ENCODE data around the gene DTNA. TPM values are rescaled to one million over a fixed set of nuclear protein-coding genes. Genes with fewer than 3 reads are reported as not detected.

DTNA gene
- total and polyA plus RNA-seq, 2 of the 8 experiments (the other 6 are each of a cell fraction or from before 2014, with no cell fraction given), result 30.2 to 32.7 TPM

DNA sequence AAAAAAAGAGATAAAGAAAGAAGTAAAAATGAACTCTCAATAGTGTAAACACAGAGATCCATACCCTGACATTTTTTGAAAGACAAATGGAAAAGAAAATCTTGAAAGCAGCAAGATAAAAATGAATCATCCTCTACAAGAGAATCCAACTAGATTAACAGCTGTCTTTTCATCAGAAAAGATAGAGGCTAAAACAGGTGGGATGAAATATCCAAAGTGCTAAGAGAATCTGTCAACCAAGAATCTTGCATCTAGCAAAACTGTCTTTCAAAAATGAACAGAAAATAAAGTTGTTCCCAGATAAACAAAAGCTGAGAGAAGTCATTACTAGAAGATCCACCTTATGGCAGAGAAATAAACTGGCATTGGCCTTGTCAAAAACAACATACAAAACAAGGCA is 213.8 kb downstream of the DTNA start:
- no peak overlapping the region for H2BK20ac ChIP-seq (ENCODE audit: low read length)
- H3K4me1 ChIP-seq (replicated peaks in 1 of 4; ENCODE audit: control insufficient read depth in 3 of 4, insufficient read depth in 4 of 4, low read length in 3 of 4), result peaks cover 0 to 2% (median 0%) of the 10 kb centered on the region in 4 experiments; a peak in 1 of 7 replicates
- no peak overlapping the region for H4K5ac ChIP-seq (ENCODE audit: insufficient read length, low read depth, low read length)
- H4K20me1 ChIP-seq (replicated peaks in 1 of 2; ENCODE audit: control insufficient read depth in 1 of 2, insufficient read depth in 2 of 2, low read length in 2 of 2), result no peaks in the 10 kb centered on the region
- no peak for DNase-seq (ENCODE audit: low read depth in 1 of 2, low spot score in 2 of 2)
- H3K9ac ChIP-seq (replicated peaks in 1 of 4; ENCODE audit: extremely low read depth in 1 of 4, low read depth in 3 of 4, low read length in 3 of 4), result no peak overlapping the region
- H3K56ac ChIP-seq (replicated peaks; ENCODE audit: insufficient read length, low read depth, low read length), result no peak overlapping the region
- no peak overlapping the region for H2BK12ac ChIP-seq (ENCODE audit: low read depth, low read length)
- no peak overlapping the region for H4K91ac ChIP-seq (replicated peaks; ENCODE audit: insufficient read length, low read length)
- no peak overlapping the region for H3K4me3 ChIP-seq (ENCODE audit: extremely low read depth in 1 of 4, insufficient read depth in 2 of 4, low read depth in 3 of 4, low read length in 4 of 4)
- no peak overlapping the region for H4K8ac ChIP-seq (ENCODE audit: extremely low read depth, insufficient read depth, low read length)
- H3K4ac ChIP-seq (replicated peaks; ENCODE audit: insufficient read length, low read depth, low read length), result no peak overlapping the region
- no peaks in the 10 kb centered on the region for H3K36me3 ChIP-seq (ENCODE audit: control insufficient read depth in 2 of 4, insufficient read depth in 4 of 4, low read length in 3 of 4)
- no peak overlapping the region for H2BK15ac ChIP-seq (ENCODE audit: low read length)
- H3K18ac ChIP-seq (ENCODE audit: extremely low read depth, low read length), result no peak overlapping the region
- ChIA-PET POLR2A (ENCODE audit: partially characterized antibody) (no interaction called here), CTCF (ENCODE audit: partially characterized antibody) (interaction anchor here (1.0 kb wide), 1 partner anchor 114 kb away, joined by 3 read pairs; no protein-coding TSS in a partner anchor)
- H3K79me1 ChIP-seq (ENCODE audit: low read depth, low read length), result no peaks in the 10 kb centered on the region
- no peak overlapping the region for H2BK5ac ChIP-seq (ENCODE audit: low read depth, low read length)
- no peak overlapping the region for H3K27ac ChIP-seq (ENCODE audit: low read depth, low read length)
- no peaks in the 10 kb centered on the region for H3K79me2 ChIP-seq (ENCODE audit: control insufficient read depth in 1 of 2, insufficient read depth in 2 of 2, low read length in 2 of 2)
- H3K14ac ChIP-seq (ENCODE audit: insufficient read length), result no peak overlapping the region
- H2AFZ ChIP-seq (ENCODE audit: low read length), result no peak overlapping the region
- no peak overlapping the region for H2AK5ac ChIP-seq (ENCODE audit: low read depth, low read length)
- H3K27me3 ChIP-seq (replicated peaks in 1 of 4; ENCODE audit: control insufficient read depth in 3 of 4, extremely low read depth in 1 of 4, insufficient read depth in 3 of 4, low read length in 3 of 4), result no peaks in the 10 kb centered on the region
- no peak for FAIRE-seq
- H3K4me2 ChIP-seq (ENCODE audit: insufficient read depth in 1 of 2, low read depth in 2 of 2, low read length in 2 of 2), result no peak overlapping the region
- H3K23me2 ChIP-seq (ENCODE audit: low read depth, low read length), result no peaks in the 10 kb centered on the region
- H3K9me3 ChIP-seq (ENCODE audit: insufficient read depth in 2 of 2, low read depth in 1 of 2, low read length in 1 of 2), result no peaks in the 10 kb centered on the region
- no peak overlapping the region for H2BK120ac ChIP-seq (replicated peaks; ENCODE audit: low read depth, low read length)
- no peak overlapping the region for H3K23ac ChIP-seq (ENCODE audit: insufficient read length)
- TF ChIP-seq YY1 (IDR thresholded peaks at IDR 0.05; ENCODE audit: low read depth, low read length) (no peak), CTBP2 (IDR thresholded peaks at IDR 0.05; ENCODE audit: borderline replicate concordance, insufficient read depth, insufficient read length, low read length) (no peak), RFX5 (IDR thresholded peaks at IDR 0.05; ENCODE audit: borderline replicate concordance, low read depth, low read length) (no peak), ASH2L (IDR thresholded peaks at IDR 0.05; ENCODE audit: low read length) (no peak), NRF1 (IDR thresholded peaks at IDR 0.05; ENCODE audit: low read depth, low read length) (no peak), SP1 (IDR thresholded peaks at IDR 0.05; ENCODE audit: low read depth, low read length) (no peak), SIN3A (conservative IDR thresholded peaks at IDR 0.05 in 1 of 2, IDR thresholded peaks at IDR 0.05 in 1 of 2; ENCODE audit: low read depth in 1 of 2, low read length in 2 of 2) (no peak), POLR2A (IDR thresholded peaks at IDR 0.05; ENCODE audit: control extremely low read depth in 1 of 2, low read depth in 2 of 2, low read length in 2 of 2) (no peak), MAFK (IDR thresholded peaks at IDR 0.05; ENCODE audit: low read depth, low read length) (no peak), TAF7 (optimal IDR thresholded peaks at IDR 0.05; ENCODE audit: borderline replicate concordance, low read depth, low read length) (no peak), EGR1 (IDR thresholded peaks at IDR 0.05; ENCODE audit: borderline replicate concordance, low read depth, low read length) (no peak), TCF12 (IDR thresholded peaks at IDR 0.05; ENCODE audit: low read depth, low read length) (no peak), JUN (IDR thresholded peaks at IDR 0.05; ENCODE audit: low read depth, low read length) (no peak), CHD2 (IDR thresholded peaks at IDR 0.05; ENCODE audit: low read length) (no peak), NANOG (IDR thresholded peaks at IDR 0.05; ENCODE audit: insufficient read depth, low read depth, low read length, poor library complexity, severe bottlenecking) (no peak), CBX8 (IDR thresholded peaks at IDR 0.05; ENCODE audit: borderline replicate concordance, low read depth, low read length) (no peak)
- TF ChIP-seq, protein P1, sequence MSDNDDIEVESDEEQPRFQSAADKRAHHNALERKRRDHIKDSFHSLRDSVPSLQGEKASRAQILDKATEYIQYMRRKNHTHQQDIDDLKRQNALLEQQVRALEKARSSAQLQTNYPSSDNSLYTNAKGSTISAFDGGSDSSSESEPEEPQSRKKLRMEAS (IDR thresholded peaks at IDR 0.05), result no peak
